Keratinocyte (primary cell): ENCODE results near the gene TTC22. TPM values are rescaled to one million over a fixed set of nuclear protein-coding genes. Genes with fewer than 3 reads are reported as not detected.

ENCODE experiments used
- DNase-seq: peaks from one replicate; pipeline ENCODE4 v3.0.0-alpha.2; 2011; ENCODE audit warnings: low read depth, missing footprints, low spot score
- FAIRE-seq: peaks from 2 replicates; lab custom pipeline; 2011; peaks lifted over from hg19 to GRCh38; lab: Jason Lieb, UNC
- H2AFZ ChIP-seq: 2 replicates; pipeline ENCODE4 v1.6.0; 2012; ENCODE audit warnings: low read length, control low read depth, inconsistent platforms; ENCODE audit not compliant: control insufficient read depth
- H3K27ac ChIP-seq: 2 replicates; pipeline ENCODE4 v1.5.1; 2011; ENCODE audit warnings: low read length; ENCODE audit not compliant: control insufficient read depth, insufficient read depth
- H3K27me3 ChIP-seq: 3 replicates; pipeline ENCODE4 v1.6.0; 2011; ENCODE audit warnings: low read length; ENCODE audit not compliant: control insufficient read depth, insufficient read depth; ENCODE audit errors: extremely low read depth
- H3K36me3 ChIP-seq, 2 experiments: 2 replicates in 1 of 2; 3 replicates in 1 of 2; pipeline ENCODE4 v1.5.1; 2011; ENCODE audit warnings: low read length in 2 of 2, mild to moderate bottlenecking in 1 of 2; ENCODE audit not compliant: control insufficient read depth in 2 of 2, insufficient read depth in 2 of 2; ENCODE audit errors: extremely low read depth in 1 of 2
- H3K4me1 ChIP-seq: 3 replicates; pipeline ENCODE4 v1.5.1; 2011; ENCODE audit warnings: low read length; ENCODE audit not compliant: control insufficient read depth, insufficient read depth; ENCODE audit errors: extremely low read depth
- H3K4me2 ChIP-seq: 3 replicates; pipeline ENCODE4 v1.6.0; 2011; ENCODE audit warnings: low read depth, low read length; ENCODE audit not compliant: control insufficient read depth, insufficient read depth; ENCODE audit errors: extremely low read depth
- H3K4me3 ChIP-seq, 3 experiments: fragments of 200-600 bp in 1 of 3; sonication (generic) in 1 of 3; 2 replicates in 2 of 3; 3 replicates in 1 of 3; pipeline ENCODE4 v1.5.1; 2011 to 2016; ENCODE audit warnings: low read length in 3 of 3, mild to moderate bottlenecking in 3 of 3, control low read depth in 2 of 3, inconsistent platforms in 1 of 3, low read depth in 1 of 3, mixed read lengths in 1 of 3, mixed run types in 1 of 3, moderate library complexity in 1 of 3; ENCODE audit not compliant: control insufficient read depth in 2 of 3, insufficient read depth in 2 of 3; ENCODE audit errors: extremely low read depth in 1 of 3
- H3K79me2 ChIP-seq: 2 replicates; pipeline ENCODE4 v1.6.0; 2012; ENCODE audit warnings: low read length; ENCODE audit not compliant: control insufficient read depth, insufficient read depth
- H3K9ac ChIP-seq: 3 replicates; pipeline ENCODE4 v1.6.0; 2011; ENCODE audit warnings: low read length; ENCODE audit not compliant: control insufficient read depth, insufficient read depth; ENCODE audit errors: extremely low read depth
- H3K9me1 ChIP-seq: 3 replicates; pipeline ENCODE4 v1.6.0; 2011; ENCODE audit warnings: low read length; ENCODE audit not compliant: control insufficient read depth, insufficient read depth; ENCODE audit errors: extremely low read depth
- H3K9me3 ChIP-seq: 2 replicates; pipeline ENCODE4 v1.5.1; 2012; ENCODE audit warnings: low read depth, low read length; ENCODE audit not compliant: control insufficient read depth
- H4K20me1 ChIP-seq: 3 replicates; pipeline ENCODE4 v1.6.0; 2011; ENCODE audit warnings: low read length; ENCODE audit not compliant: control insufficient read depth, insufficient read depth; ENCODE audit errors: extremely low read depth
- EZH2 ChIP-seq: IDR thresholded peaks from one replicate; pipeline ENCODE4 v1.6.1; 2012; ENCODE audit warnings: inconsistent platforms, mild to moderate bottlenecking, low read length, moderate library complexity
- dilution Hi-C: fragments of 300-500 bp; cut with MboI; formaldehyde crosslinking; loops from one replicate; pipeline ENCODE4 v1.7.0; 2020; ENCODE audit warnings: low sequenced_read_pairs; ENCODE audit not compliant: extremely low pct_ligation_motif_present
- polyA plus RNA-seq, 5 experiments: library from polyadenylated mRNA; depleted of rRNA in 3 of 5; stranded (reverse) in 3 of 5; stranded (forward) in 1 of 5; unstranded in 1 of 5; fragments of >200 nt; gene quantifications; 1 replicate in 1 of 5; 2 replicates in 3 of 5; 3 replicates in 1 of 5; pipeline versions ENCODE4 v1.2.1 to v1.2.3, GENCODE V29; 2011 to 2012; ENCODE audit warnings: missing spikeins in 2 of 5, low read depth in 1 of 5, low replicate concordance in 1 of 5
- TF ChIP-seq, protein P1 (sequence below), 3 experiments: IDR thresholded peaks in 1 of 3; conservative IDR thresholded peaks in 1 of 3; optimal IDR thresholded peaks in 1 of 3; 2 replicates in 2 of 3; 3 replicates in 1 of 3; pipeline versions ENCODE3 to v1.5.1; 2011; ENCODE audit warnings: low read length in 3 of 3, mild to moderate bottlenecking in 3 of 3, moderate library complexity in 2 of 3, control low read depth in 1 of 3, inconsistent platforms in 1 of 3; ENCODE audit not compliant: insufficient read depth in 2 of 3; ENCODE audit errors: extremely low read depth in 1 of 3

TTC22 gene
- polyA plus RNA-seq, 1 donor (not counting 4 experiments of a cell fraction or from before 2014, with no cell fraction given), result 5.1 TPM

DNA sequence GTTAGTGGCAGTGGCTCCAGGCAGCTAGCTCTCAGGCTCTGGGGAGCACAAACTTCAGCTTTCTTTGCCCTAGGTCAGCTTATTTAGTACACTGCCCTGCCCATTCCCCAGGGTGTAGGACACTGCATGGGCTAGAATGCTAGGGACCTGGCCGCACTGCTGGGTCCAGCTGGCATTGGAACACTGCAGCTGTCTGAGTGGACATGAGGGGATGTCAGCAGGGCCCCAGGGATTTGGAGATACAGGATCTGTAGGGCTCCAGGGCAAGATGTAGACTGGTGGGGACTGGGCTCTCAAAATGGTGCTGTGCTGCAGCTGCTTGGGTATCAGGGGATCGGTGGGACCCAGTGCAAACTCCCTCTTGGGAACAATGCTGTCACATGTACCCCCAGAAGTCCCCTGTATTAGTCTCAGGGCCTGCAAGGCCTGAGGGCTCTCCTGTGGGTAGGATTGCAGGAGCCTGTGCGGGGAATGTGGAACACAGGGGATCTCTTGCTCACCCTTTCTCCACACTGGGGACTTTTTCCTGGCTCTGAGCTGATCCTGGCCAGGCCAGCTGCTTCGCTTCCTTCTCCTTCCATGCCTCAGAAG, 25.2 kb upstream of the TTC22 start:
- H3K9me1 ChIP-seq, result no peaks in the 10 kb centered on the region
- no peak overlapping the region for H3K4me3 ChIP-seq
- H3K79me2 ChIP-seq, result no peaks in the 10 kb centered on the region
- H3K36me3 ChIP-seq, result no peaks in the 10 kb centered on the region
- H3K9ac ChIP-seq, result no peak overlapping the region
- no peaks in the 10 kb centered on the region for H3K9me3 ChIP-seq
- FAIRE-seq, result no peak
- no peaks in the 10 kb centered on the region for H3K4me1 ChIP-seq
- no peak overlapping the region for H3K27ac ChIP-seq
- no peak for DNase-seq
- no peaks in the 10 kb centered on the region for H3K27me3 ChIP-seq
- dilution Hi-C loops, result no loop called here
- H4K20me1 ChIP-seq, result no peaks in the 10 kb centered on the region
- no peak for TF ChIP-seq EZH2
- H2AFZ ChIP-seq, result no peak overlapping the region
- no peak overlapping the region for H3K4me2 ChIP-seq

DNA sequence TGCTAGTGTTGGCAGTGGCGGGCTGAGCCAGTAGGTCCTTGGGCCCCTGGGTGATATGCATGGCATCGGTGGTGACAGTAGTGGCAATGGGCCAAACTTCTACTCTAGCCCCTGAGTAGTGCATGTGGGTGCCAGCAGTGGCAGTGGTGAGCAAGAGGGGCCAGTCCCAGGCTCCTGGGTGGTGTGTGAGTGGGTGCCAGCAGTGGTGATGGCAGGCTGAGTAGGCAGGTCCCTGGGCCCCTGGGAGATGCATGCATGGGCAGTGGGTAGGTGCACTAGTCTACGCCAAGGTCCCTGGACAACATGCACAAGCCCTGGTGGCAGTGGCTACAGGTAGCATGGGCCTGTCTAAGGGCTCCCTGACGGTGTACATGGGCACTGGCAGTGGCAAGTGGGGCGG, 24.6 kb upstream of the TTC22 start:
- Histone ChIP-seq H3K4me1 (no peaks in the 10 kb centered on the region), H3K4me2 (no peak overlapping the region), H3K27me3 (no peaks in the 10 kb centered on the region), H2AFZ (no peak overlapping the region), H3K9me1 (no peaks in the 10 kb centered on the region), H3K4me3 (no peak overlapping the region), H3K9ac (no peak overlapping the region), H3K36me3 (no peaks in the 10 kb centered on the region), H3K9me3 (no peaks in the 10 kb centered on the region), H3K27ac (no peak overlapping the region), H3K79me2 (no peaks in the 10 kb centered on the region), H4K20me1 (no peaks in the 10 kb centered on the region)
- DNase-seq (no peak), FAIRE-seq (no peak)
- TF ChIP-seq EZH2, result no peak
- TF ChIP-seq, protein P1, sequence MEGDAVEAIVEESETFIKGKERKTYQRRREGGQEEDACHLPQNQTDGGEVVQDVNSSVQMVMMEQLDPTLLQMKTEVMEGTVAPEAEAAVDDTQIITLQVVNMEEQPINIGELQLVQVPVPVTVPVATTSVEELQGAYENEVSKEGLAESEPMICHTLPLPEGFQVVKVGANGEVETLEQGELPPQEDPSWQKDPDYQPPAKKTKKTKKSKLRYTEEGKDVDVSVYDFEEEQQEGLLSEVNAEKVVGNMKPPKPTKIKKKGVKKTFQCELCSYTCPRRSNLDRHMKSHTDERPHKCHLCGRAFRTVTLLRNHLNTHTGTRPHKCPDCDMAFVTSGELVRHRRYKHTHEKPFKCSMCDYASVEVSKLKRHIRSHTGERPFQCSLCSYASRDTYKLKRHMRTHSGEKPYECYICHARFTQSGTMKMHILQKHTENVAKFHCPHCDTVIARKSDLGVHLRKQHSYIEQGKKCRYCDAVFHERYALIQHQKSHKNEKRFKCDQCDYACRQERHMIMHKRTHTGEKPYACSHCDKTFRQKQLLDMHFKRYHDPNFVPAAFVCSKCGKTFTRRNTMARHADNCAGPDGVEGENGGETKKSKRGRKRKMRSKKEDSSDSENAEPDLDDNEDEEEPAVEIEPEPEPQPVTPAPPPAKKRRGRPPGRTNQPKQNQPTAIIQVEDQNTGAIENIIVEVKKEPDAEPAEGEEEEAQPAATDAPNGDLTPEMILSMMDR (optimal IDR thresholded peaks at IDR 0.05 in 1 of 3, IDR thresholded peaks at IDR 0.05 in 1 of 3, conservative IDR thresholded peaks at IDR 0.05 in 1 of 3; ENCODE audit: extremely low read depth in 1 of 3, insufficient read depth in 2 of 3, low read length in 3 of 3), result no peak
- dilution Hi-C loops, result no loop called here

DNA sequence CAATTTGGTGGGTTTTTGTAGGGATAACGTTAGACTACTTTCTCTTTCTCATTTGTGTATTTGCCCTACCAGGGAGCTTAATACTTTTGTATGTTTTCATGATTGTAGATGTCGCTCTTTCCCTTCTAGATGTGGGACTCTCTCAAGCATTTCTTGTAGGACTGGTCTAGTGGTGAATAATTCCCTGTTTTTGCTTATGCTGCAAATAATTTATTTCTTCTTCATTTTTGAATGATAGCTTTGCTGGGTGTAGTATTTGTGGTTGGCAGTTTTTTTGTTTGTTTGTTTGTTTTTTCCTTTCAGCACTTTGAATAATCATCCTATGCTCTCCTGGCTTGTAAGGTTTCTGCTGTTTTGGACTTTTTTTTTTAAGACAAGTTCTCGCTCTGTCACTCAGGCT, 22.5 kb upstream of the TTC22 start:
- no peak overlapping the region for H3K9ac ChIP-seq
- H3K36me3 ChIP-seq, result no peaks in the 10 kb centered on the region
- no peaks in the 10 kb centered on the region for H3K9me1 ChIP-seq
- no peaks in the 10 kb centered on the region for H3K79me2 ChIP-seq
- DNase-seq (no peak), FAIRE-seq (no peak)
- H3K4me1 ChIP-seq, result peaks cover 8% of the 10 kb centered on the region
- dilution Hi-C loops, result no loop called here
- no peak for TF ChIP-seq EZH2
- TF ChIP-seq, protein P1 (optimal IDR thresholded peaks at IDR 0.05 in 1 of 3, IDR thresholded peaks at IDR 0.05 in 1 of 3, conservative IDR thresholded peaks at IDR 0.05 in 1 of 3; ENCODE audit: extremely low read depth in 1 of 3, insufficient read depth in 2 of 3, low read length in 3 of 3), result no peak
- H3K9me3 ChIP-seq, result no peaks in the 10 kb centered on the region
- H3K4me2 ChIP-seq, result no peak overlapping the region
- no peak overlapping the region for H3K4me3 ChIP-seq
- H2AFZ ChIP-seq, result no peak overlapping the region
- H4K20me1 ChIP-seq, result no peaks in the 10 kb centered on the region
- H3K27me3 ChIP-seq, result no peaks in the 10 kb centered on the region
- no peak overlapping the region for H3K27ac ChIP-seq
